T47D (cell line): Measurements from ENCODE around the gene CRTC3.
A peak's percentile ranks its signal among the peaks of the same experiment; 100 is the strongest.

Experiments
- DNase-seq, 2 experiments: peaks; one replicate each; pipeline versions ENCODE4 v3.0.0 to v3.0.0-alpha.2; 2011 to 2012; ENCODE audit warnings: low read depth in 1 of 2, low spot score in 1 of 2
- JUND ChIP-seq: IDR thresholded peaks from 2 replicates; pipeline ENCODE4 v1.6.1; 2012; ENCODE audit warnings: low read depth
- in situ Hi-C: cut with HindIII; loops from 2 replicates; pipeline ENCODE4 v1.10.0; 2016; ENCODE audit warnings: low sequenced_read_pairs, low pct_unique_long_range_greater_than_20kb

The CRTC3 gene

GRCh38 chr15:90530250-90531051 lies 728 bp downstream of the CRTC3 start:
- peak; percentile 55 to 85 for DNase-seq
- TF ChIP-seq JUND = no peak
- in situ Hi-C loops = no loop called here

DNA sequence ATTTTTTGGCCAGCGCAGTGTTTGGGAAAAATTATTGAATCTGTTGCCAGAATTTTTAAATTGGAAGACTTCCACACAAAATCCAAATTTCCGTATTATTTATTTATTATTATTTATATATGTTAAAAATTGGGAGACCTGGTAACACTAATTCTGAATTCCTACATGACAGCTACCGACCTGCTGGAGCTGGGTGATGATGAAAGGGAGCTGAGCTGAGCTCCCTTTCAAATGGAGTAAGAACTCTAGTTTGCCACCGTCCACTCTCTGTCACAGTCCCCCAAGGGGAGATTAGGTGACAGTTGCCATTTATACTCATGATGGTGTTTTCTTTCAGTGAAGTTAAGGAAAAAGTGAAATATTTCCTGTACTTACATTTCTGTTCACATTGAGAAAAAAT lies 1.4 kb downstream of the CRTC3 start:
- no peak for DNase-seq
- in situ Hi-C loops = no loop called here
- no peak for TF ChIP-seq JUND

GRCh38 chr15:90535254-90535653 lies 5.5 kb downstream of the CRTC3 start:
- no peak for DNase-seq
- in situ Hi-C loops = no loop called here
- no peak for TF ChIP-seq JUND

DNA sequence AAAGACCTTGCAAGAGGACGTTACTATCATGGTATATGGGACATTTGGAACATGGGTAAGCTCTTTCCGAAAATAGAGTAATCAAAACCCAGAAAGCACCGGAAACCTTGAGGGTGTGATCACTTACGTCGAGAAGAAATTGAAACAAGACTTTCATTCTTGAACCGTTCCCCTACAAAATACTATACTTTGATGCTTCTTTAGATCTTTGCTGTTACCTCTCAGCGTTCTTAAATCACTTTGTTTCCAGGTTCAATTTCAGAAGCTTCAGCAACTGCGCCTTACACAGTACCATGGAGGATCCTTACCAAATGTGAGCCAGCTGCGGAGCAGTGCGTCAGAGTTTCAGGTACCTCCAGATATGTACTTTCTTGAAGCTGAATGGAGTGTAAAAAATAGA lies 10.1 kb downstream of the CRTC3 start:
- no peak for TF ChIP-seq JUND
- in situ Hi-C loops = no loop called here
- DNase-seq = no peak

DNA sequence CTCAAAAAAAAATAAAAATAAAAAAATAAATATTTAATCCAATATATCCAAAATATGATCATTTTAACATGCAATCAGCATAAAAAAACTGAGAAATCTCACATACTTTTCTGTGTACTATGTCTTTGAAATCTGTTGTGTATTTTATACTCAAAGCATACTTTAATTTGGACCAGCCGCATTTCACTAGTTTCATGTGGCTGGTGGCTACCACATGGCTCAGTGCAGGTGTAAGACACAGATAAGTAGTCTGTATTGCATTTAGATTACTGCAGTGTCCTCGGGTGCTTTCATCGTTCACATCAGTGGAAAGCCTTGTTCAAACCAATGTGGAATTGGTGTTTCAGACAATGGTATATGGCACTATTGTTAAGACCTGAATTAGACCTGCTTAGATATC lies 11.0 kb downstream of the CRTC3 start:
- in situ Hi-C loops = no loop called here
- TF ChIP-seq JUND = no peak

DNA sequence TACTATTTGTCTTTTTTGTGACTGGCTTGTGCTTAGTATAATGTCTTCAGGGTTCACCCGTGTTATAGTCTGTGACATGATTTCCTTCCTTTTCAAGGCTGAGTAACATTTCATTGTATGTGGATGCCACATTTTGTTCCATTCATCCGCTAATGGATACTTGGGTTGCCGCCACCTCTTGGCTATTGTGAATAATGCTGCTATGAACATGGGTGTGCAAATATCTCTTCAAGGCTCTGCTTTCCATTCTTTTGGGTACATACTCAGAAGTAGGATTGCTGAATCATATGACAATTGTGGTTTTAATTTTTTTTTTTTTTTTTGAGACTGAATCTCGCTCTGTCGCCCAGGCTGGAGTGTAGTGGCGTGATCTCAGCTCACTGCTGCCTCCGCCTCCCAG lies 15.4 kb downstream of the CRTC3 start:
- TF ChIP-seq JUND = no peak
- DNase-seq = peak in 1 of 2 experiments; percentile 28
- in situ Hi-C loops = no loop called here

More for the DNA sequence above, 11.0 kb downstream of the CRTC3 start:
- DNase-seq = no peak

GRCh38 chr15:90547540-90547939 lies 17.8 kb downstream of the CRTC3 start:
- DNase-seq = no peak
- in situ Hi-C loops = no loop called here
- TF ChIP-seq JUND = no peak

DNA sequence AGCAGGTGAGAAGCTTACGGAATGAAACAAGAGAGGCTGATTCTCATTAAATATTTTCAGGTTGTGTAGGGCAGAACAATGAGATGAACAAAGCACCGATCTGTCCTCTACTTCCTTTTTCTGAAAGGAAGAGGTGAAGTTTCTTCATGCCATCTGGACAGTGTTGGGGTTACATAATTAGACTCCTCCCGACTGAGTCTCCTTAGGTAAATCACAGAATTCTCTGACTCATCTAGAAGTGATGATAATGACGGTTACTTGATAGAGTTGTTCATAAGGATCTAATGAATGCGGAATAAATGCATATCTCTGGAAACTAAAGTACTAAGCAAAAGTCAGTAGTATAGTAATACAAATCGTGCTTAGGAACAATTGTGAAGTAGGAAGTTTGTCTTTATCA lies 21.2 kb downstream of the CRTC3 start:
- DNase-seq = no peak
- in situ Hi-C loops = no loop called here
- no peak for TF ChIP-seq JUND

GRCh38 chr15:90552162-90552928 lies 22.6 kb downstream of the CRTC3 start:
- TF ChIP-seq JUND = no peak
- no peak for DNase-seq
- in situ Hi-C loops = no loop called here

GRCh38 chr15:90552929-90553211 lies 23.1 kb downstream of the CRTC3 start:
- in situ Hi-C loops = no loop called here
- no peak for TF ChIP-seq JUND
- DNase-seq = no peak

DNA sequence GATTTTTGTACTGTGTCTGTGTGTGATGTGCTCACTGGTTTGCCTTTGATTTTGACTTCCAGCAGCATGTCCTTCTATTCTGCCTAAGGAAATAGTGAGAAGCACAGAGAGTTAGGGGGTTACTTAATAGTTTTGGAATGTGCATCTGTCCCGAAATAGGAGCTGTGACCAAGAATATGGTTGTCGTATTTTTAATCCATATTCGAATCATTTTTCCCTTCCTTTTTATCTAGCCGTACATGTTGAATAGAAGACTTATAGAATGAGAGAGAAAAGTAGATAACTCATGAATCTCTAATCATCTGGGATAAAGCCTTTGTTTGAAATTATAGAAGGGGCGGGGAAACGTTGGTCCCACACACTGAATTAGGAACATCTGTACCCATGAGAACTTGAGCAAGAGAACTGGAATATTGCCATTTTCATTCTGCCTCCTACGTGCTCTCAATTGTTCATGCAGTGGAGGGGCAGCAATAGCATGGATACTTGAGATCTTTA lies 23.6 kb downstream of the CRTC3 start:
- TF ChIP-seq JUND = no peak
- no peak for DNase-seq

DNA sequence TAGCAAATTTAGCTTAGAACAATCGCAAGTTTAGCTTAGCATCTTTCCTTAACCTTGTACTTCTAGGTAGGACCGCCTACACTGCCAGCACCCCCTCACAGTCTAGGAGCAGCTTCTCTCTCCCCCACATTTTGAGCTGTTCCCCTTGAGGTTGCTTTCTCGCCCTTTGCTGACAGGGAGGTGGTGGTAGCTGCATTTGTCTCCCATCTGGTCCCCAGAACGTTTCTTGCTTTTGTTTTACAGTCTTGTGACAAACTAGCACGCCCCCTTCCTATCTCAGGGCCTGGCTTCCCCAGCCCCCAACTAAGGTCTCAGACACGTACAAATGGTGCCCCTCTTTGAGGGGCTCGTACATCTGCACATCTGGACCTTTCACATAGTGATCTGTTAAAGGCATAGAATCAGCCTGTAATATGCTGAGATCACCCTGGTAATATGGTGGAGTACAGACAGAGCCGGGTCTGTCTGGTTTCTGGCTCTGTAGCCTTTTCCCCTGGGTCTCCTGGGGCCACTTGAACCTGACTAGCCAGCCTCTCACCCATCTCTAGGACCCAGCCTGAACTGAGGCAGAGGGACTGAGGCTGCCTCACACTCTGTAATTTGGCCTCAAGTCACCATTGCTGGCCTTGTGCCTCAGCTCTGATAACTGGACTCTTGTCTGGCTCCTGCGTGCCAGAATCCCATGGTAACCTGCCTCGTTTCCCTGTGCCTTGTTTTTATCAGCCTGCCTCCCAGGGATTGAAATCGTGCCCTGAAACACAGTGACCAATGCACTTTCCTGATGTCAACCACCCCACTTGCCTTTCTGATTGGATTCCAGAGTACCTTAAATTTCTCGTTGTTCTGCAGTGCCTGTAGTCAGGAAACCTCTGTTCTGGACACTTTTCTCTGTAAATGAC lies 27.7 kb downstream of the CRTC3 start:
- no peak for TF ChIP-seq JUND
- DNase-seq = no peak
- in situ Hi-C loops = no loop called here

More for the DNA sequence above, 23.6 kb downstream of the CRTC3 start:
- in situ Hi-C loops = no loop called here
